Endothelial cell of umbilical vein (primary cell): ENCODE results near the gene MEI1. TPM values are rescaled to one million over a fixed set of nuclear protein-coding genes. Genes with fewer than 3 reads are reported as not detected.

Experiments
- BruUV-seq: library from RNA; stranded (reverse); fragments of 400-500 nt; replicated peaks from 2 replicates; lab custom pipeline; 2021; lab: Mats Ljungman, UMichigan
- CTCF ChIA-PET: fragments of 300-600, 350-600 bp; sonication (Branson Sonifier 250); formaldehyde crosslinking; loops from one replicate; lab custom pipeline; 2021; ENCODE audit warnings: antibody characterized with exemption, inconsistent platforms; lab: Charles Lee
- POLR2A ChIA-PET: fragments of 300-600, 350-600 bp; sonication (Branson Sonifier 250); formaldehyde crosslinking; loops from one replicate; lab custom pipeline; 2021; ENCODE audit warnings: antibody characterized with exemption, inconsistent platforms; lab: Charles Lee
- DNase-seq: peaks from one replicate; pipeline ENCODE4 v3.0.0-alpha.2; 2011; ENCODE audit warnings: low read depth, low spot score
- FAIRE-seq: peaks from 2 replicates; lab custom pipeline; 2011; peaks lifted over from hg19 to GRCh38; lab: Jason Lieb, UNC
- H2AFZ ChIP-seq: 2 replicates; pipeline ENCODE4 v1.6.0; 2012; ENCODE audit warnings: low read depth, low read length, control low read depth, inconsistent platforms
- H3K27ac ChIP-seq: 2 replicates; pipeline ENCODE4 v1.5.1; 2011; ENCODE audit warnings: low read depth, mild to moderate bottlenecking, control low read depth, low read length, moderate library complexity; ENCODE audit not compliant: insufficient read depth
- H3K27me3 ChIP-seq, 2 experiments: 2 replicates each; pipeline versions ENCODE4 v1.6.0 to v1.6.1; 2011; ENCODE audit warnings: low read length in 2 of 2, mixed read lengths in 1 of 2; ENCODE audit not compliant: control insufficient read depth in 2 of 2, insufficient read depth in 2 of 2
- H3K36me3 ChIP-seq, 2 experiments: 2 replicates in 1 of 2; 3 replicates in 1 of 2; pipeline ENCODE4 v1.5.1; 2011; ENCODE audit warnings: low read length in 2 of 2, mild to moderate bottlenecking in 1 of 2, moderate library complexity in 1 of 2; ENCODE audit not compliant: control insufficient read depth in 2 of 2, insufficient read depth in 2 of 2; ENCODE audit errors: extremely low read depth in 1 of 2
- H3K4me1 ChIP-seq: 3 replicates; pipeline ENCODE4 v1.5.1; 2011; ENCODE audit warnings: mild to moderate bottlenecking, low read length; ENCODE audit not compliant: control insufficient read depth, insufficient read depth; ENCODE audit errors: extremely low read depth
- H3K4me2 ChIP-seq: 2 replicates; pipeline ENCODE4 v1.6.1; 2011; ENCODE audit warnings: low read length, control low read depth, mixed read lengths; ENCODE audit not compliant: insufficient read depth
- H3K4me3 ChIP-seq, 3 experiments: fragments of 200-600 bp in 1 of 3; sonication (generic), shearing (Covaris generic) in 1 of 3; replicated peaks in 1 of 3; 2 replicates each; pipeline ENCODE4 v1.5.1; 2011 to 2016; ENCODE audit warnings: control low read depth in 3 of 3, low read length in 3 of 3, mild to moderate bottlenecking in 2 of 3, inconsistent platforms in 1 of 3, low read depth in 1 of 3, moderate library complexity in 1 of 3; ENCODE audit not compliant: insufficient read depth in 1 of 3
- H3K79me2 ChIP-seq: 2 replicates; pipeline ENCODE4 v1.6.0; 2012; ENCODE audit warnings: low read length, inconsistent platforms; ENCODE audit not compliant: control insufficient read depth, insufficient read depth
- H3K9ac ChIP-seq: replicated peaks from 2 replicates; pipeline ENCODE3; 2011; ENCODE audit warnings: low read length, control low read depth; ENCODE audit not compliant: insufficient read depth; ENCODE audit errors: extremely low read depth
- H3K9me1 ChIP-seq: replicated peaks from 3 replicates; pipeline ENCODE4 v1.6.0; 2011; ENCODE audit warnings: mild to moderate bottlenecking, low read length; ENCODE audit not compliant: control insufficient read depth, insufficient read depth; ENCODE audit errors: extremely low read depth
- H3K9me3 ChIP-seq: replicated peaks from 2 replicates; pipeline ENCODE4 v1.5.1; 2012; ENCODE audit warnings: low read length, inconsistent platforms; ENCODE audit not compliant: control insufficient read depth, insufficient read depth
- H4K20me1 ChIP-seq: replicated peaks from 2 replicates; pipeline ENCODE3; 2011; ENCODE audit warnings: mild to moderate bottlenecking, low read length; ENCODE audit not compliant: control insufficient read depth, insufficient read depth; ENCODE audit errors: extremely low read depth
- EZH2 ChIP-seq: IDR thresholded peaks from 2 replicates; pipeline ENCODE4 v1.6.1; 2012; ENCODE audit warnings: borderline replicate concordance, low read depth, mild to moderate bottlenecking, moderate library complexity, low read length, inconsistent platforms; ENCODE audit not compliant: severe bottlenecking
- FOS ChIP-seq: IDR thresholded peaks from 2 replicates; pipeline ENCODE4 v1.6.1; 2011; ENCODE audit warnings: mild to moderate bottlenecking, low read length, moderate library complexity, borderline replicate concordance; ENCODE audit not compliant: insufficient read depth
- GATA2 ChIP-seq: IDR thresholded peaks from 2 replicates; pipeline ENCODE4 v1.7.0; 2011; ENCODE audit warnings: low read depth, mild to moderate bottlenecking, moderate library complexity, mixed read lengths, low read length; ENCODE audit not compliant: insufficient read length, insufficient read depth
- JUN ChIP-seq: IDR thresholded peaks from 2 replicates; pipeline ENCODE4 v1.6.1; 2011; ENCODE audit warnings: borderline replicate concordance, low read depth; ENCODE audit not compliant: insufficient read length, insufficient read depth
- MYC ChIP-seq: IDR thresholded peaks from one replicate; pipeline ENCODE4 v1.6.1; 2011; ENCODE audit warnings: mild to moderate bottlenecking, low read depth, low read length
- POLR2A ChIP-seq: IDR thresholded peaks from 2 replicates; pipeline ENCODE4 v1.6.1; 2012; ENCODE audit warnings: low read depth, mild to moderate bottlenecking, control low read depth, low read length
- POLR2AphosphoS5 ChIP-seq: IDR thresholded peaks from 2 replicates; pipeline ENCODE4 v1.6.1; 2012; ENCODE audit warnings: low read depth, mild to moderate bottlenecking, control low read depth, low read length, moderate library complexity; ENCODE audit not compliant: insufficient read depth
- dilution Hi-C: fragments of 300-500 bp; cut with MboI; formaldehyde crosslinking; loops from one replicate; pipeline ENCODE4 v1.15.0; 2019; ENCODE audit warnings: low sequenced_read_pairs; ENCODE audit not compliant: extremely low pct_ligation_motif_present
- intact Hi-C: fragments of 100-400 bp; cut with micrococcal nuclease; formaldehyde crosslinking; loops from one replicate; pipeline ENCODE4 v1.10.0; 2022
- polyA plus RNA-seq, 4 experiments: library from polyadenylated mRNA; depleted of rRNA in 3 of 4; stranded (reverse) in 3 of 4; unstranded in 1 of 4; fragments of >200 nt; gene quantifications; 2 replicates each; pipeline versions ENCODE4 v1.2.1 to v1.2.3, GENCODE V29; 2011 to 2012; ENCODE audit warnings: missing spikeins in 1 of 4
- total RNA-seq: library from RNA; stranded (reverse); gene quantifications from 2 replicates; pipeline ENCODE4 v1.2.3, GENCODE V29; 2021
- TF ChIP-seq, protein P1 (sequence below): IDR thresholded peaks from 2 replicates; pipeline ENCODE4 v1.6.1; 2011; ENCODE audit not compliant: insufficient read depth, insufficient read length
- TF ChIP-seq, protein P2 (sequence below), 2 donors: IDR thresholded peaks; 1 replicate in 1 of 2; 2 replicates in 1 of 2; pipeline ENCODE4 v1.5.1; 2011; ENCODE audit warnings: low read length in 2 of 2, mild to moderate bottlenecking in 2 of 2, moderate library complexity in 2 of 2, control low read depth in 1 of 2, inconsistent platforms in 1 of 2, low read depth in 1 of 2; ENCODE audit not compliant: insufficient read depth in 1 of 2; ENCODE audit errors: extremely low read depth in 1 of 2

MEI1 gene
- total and polyA plus RNA-seq, 2 donors (not counting 3 experiments of a cell fraction or from before 2014, with no cell fraction given): 1.5 to 1.9 TPM

DNA sequence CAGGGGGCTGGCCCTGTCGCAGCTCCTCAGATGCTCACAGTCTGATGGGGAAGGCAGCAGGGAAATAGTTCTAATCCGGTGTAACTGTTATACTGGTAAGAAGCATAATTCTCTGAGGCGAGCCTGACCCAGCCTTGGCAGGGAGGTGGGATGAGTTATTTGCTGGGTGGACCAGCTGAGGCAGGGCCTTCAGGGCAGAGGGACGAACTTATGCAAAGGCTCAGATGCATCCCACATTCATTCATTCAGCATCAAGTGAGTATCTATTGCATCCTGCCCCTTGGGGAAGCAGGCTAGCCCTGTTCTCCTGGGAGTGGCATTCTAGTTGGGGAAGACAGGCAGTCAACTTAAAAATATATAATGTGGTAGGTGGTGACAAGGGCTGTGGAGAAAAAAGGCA is 120.0 kb downstream of the MEI1 start:
- Histone ChIP-seq H3K79me2 (no peaks in the 10 kb centered on the region), H3K4me2 (no peak overlapping the region), H3K27me3 (no peaks in the 10 kb centered on the region), H3K4me1 (no peaks in the 10 kb centered on the region), H3K9me3 (no peaks in the 10 kb centered on the region), H3K36me3 (no peaks in the 10 kb centered on the region), H3K9ac (no peak overlapping the region), H3K27ac (no peak overlapping the region), H4K20me1 (no peaks in the 10 kb centered on the region), H3K9me1 (no peaks in the 10 kb centered on the region), H3K4me3 (no peak overlapping the region), H2AFZ (no peak overlapping the region)
- POLR2A ChIA-PET: no interaction called here
- TF ChIP-seq, protein P1, sequence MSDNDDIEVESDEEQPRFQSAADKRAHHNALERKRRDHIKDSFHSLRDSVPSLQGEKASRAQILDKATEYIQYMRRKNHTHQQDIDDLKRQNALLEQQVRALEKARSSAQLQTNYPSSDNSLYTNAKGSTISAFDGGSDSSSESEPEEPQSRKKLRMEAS: no peak
- TF ChIP-seq POLR2A (no peak), POLR2AphosphoS5 (no peak), GATA2 (no peak), MYC (no peak), JUN (no peak), FOS (no peak), EZH2 (no peak)
- TF ChIP-seq, protein P2, sequence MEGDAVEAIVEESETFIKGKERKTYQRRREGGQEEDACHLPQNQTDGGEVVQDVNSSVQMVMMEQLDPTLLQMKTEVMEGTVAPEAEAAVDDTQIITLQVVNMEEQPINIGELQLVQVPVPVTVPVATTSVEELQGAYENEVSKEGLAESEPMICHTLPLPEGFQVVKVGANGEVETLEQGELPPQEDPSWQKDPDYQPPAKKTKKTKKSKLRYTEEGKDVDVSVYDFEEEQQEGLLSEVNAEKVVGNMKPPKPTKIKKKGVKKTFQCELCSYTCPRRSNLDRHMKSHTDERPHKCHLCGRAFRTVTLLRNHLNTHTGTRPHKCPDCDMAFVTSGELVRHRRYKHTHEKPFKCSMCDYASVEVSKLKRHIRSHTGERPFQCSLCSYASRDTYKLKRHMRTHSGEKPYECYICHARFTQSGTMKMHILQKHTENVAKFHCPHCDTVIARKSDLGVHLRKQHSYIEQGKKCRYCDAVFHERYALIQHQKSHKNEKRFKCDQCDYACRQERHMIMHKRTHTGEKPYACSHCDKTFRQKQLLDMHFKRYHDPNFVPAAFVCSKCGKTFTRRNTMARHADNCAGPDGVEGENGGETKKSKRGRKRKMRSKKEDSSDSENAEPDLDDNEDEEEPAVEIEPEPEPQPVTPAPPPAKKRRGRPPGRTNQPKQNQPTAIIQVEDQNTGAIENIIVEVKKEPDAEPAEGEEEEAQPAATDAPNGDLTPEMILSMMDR (IDR thresholded peaks at IDR 0.05; ENCODE audit: extremely low read depth in 1 of 2, insufficient read depth in 1 of 2, low read depth in 1 of 2, low read length in 2 of 2): no peak
- dilution Hi-C loops: no loop called here
- FAIRE-seq (no peak), DNase-seq (no peak)
- CTCF ChIA-PET: interaction anchor here (1.6 to 1.8 kb wide), 2 partner anchors 8 to 72 kb away, joined by 3 to 8 read pairs; no protein-coding TSS in a partner anchor
- no TSS peak for BruUV-seq
- intact Hi-C loops: no loop called here
